ENCODE data around the gene HSPG2. TPM values are rescaled to one million over a fixed set of nuclear protein-coding genes. Genes with fewer than 3 reads are reported as not detected.

The HSPG2 gene
- total RNA-seq, 1 experiment from 2014 or later: 58.9 TPM

DNA sequence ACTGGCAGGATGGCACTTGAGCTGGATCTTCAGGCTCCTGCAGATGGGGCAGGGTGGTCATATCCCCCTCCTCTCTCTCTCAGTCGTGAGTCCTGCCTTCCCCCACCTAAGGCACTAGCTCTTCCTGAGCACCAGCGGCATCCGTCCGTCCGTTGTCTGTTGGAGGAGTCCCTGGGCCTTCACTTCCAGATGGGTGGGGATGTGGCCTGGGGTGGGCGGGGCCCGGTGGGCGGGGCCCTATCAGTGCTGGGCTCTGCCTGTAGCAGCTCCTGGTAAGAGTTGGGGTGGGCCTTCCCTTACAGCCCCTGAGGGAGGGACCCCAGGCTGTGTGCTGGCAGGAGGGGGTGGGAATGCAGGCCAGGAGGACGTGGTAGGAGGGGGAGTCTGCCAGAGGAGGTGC is 114.8 kb downstream of the HSPG2 start:
- intact Hi-C loops (cut with micrococcal nuclease): no loop called here
- CTCF ChIA-PET: interaction anchor here (0.6 kb wide), 1 partner anchor 52 kb away, joined by 4 read pairs; no protein-coding TSS in a partner anchor
- Mint-ChIP-seq H3K9me3 (ENCODE audit: unreplicated experiment) (no peaks in the 10 kb centered on the region), H3K27ac (ENCODE audit: low read depth, unreplicated experiment) (no peak overlapping the region), H3K27me3 (ENCODE audit: insufficient read depth, unreplicated experiment) (no peaks in the 10 kb centered on the region), H3K4me3 (ENCODE audit: unreplicated experiment) (no peak overlapping the region), H3K4me1 (ENCODE audit: insufficient read depth, unreplicated experiment) (no peaks in the 10 kb centered on the region), H3K36me3 (ENCODE audit: insufficient read depth, unreplicated experiment) (peaks cover 17% of the 10 kb centered on the region)
- POLR2A ChIA-PET: no interaction called here
- no peak for TF ChIP-seq CTCF (IDR thresholded peaks at IDR 0.05; ENCODE audit: unreplicated experiment)
- no peak for DNase-seq (ENCODE audit: unreplicated experiment)
- BruUV-seq (replicated peaks): no TSS peak

- Mint-ChIP-seq H3K36me3 (ENCODE audit: insufficient read depth, unreplicated experiment) (peaks cover 9% of the 10 kb centered on the region), H3K27me3 (ENCODE audit: insufficient read depth, unreplicated experiment) (no peaks in the 10 kb centered on the region), H3K9me3 (ENCODE audit: unreplicated experiment) (no peaks in the 10 kb centered on the region), H3K27ac (ENCODE audit: low read depth, unreplicated experiment) (no peak overlapping the region), H3K4me3 (ENCODE audit: unreplicated experiment) (no peak overlapping the region), H3K4me1 (ENCODE audit: insufficient read depth, unreplicated experiment) (peaks cover 8% of the 10 kb centered on the region)
- DNase-seq (ENCODE audit: unreplicated experiment): no peak
- CTCF ChIA-PET: no interaction called here
- no peak for TF ChIP-seq CTCF (IDR thresholded peaks at IDR 0.05; ENCODE audit: unreplicated experiment)
- intact Hi-C loops (cut with micrococcal nuclease): no loop called here
- POLR2A ChIA-PET: no interaction called here
- BruUV-seq (replicated peaks): no TSS peak
Measured at GRCh38 chr1:21821385-21822019, 115.6 kb downstream of the HSPG2 start.

- ChIA-PET POLR2A (no interaction called here), CTCF (no interaction called here)
- TF ChIP-seq CTCF (IDR thresholded peaks at IDR 0.05; ENCODE audit: unreplicated experiment): no peak
- DNase-seq (ENCODE audit: unreplicated experiment): no peak
- Mint-ChIP-seq H3K27ac (ENCODE audit: low read depth, unreplicated experiment) (no peak overlapping the region), H3K4me1 (ENCODE audit: insufficient read depth, unreplicated experiment) (peaks cover 8% of the 10 kb centered on the region), H3K27me3 (ENCODE audit: insufficient read depth, unreplicated experiment) (no peaks in the 10 kb centered on the region), H3K9me3 (ENCODE audit: unreplicated experiment) (no peaks in the 10 kb centered on the region), H3K4me3 (ENCODE audit: unreplicated experiment) (no peak overlapping the region), H3K36me3 (ENCODE audit: insufficient read depth, unreplicated experiment) (peaks cover 9% of the 10 kb centered on the region)
- intact Hi-C loops (cut with micrococcal nuclease): no loop called here
- no TSS peak for BruUV-seq (replicated peaks)
Measured at GRCh38 chr1:21820597-21821232, 116.4 kb downstream of the HSPG2 start.

GRCh38 chr1:21818656-21819055 is 118.5 kb downstream of the HSPG2 start:
- ChIA-PET POLR2A (no interaction called here), CTCF (interaction anchor here (0.7 kb wide), 1 partner anchor 9 kb away, joined by 3 read pairs; no protein-coding TSS in a partner anchor)
- no peak overlapping the region for H3K4me3 Mint-ChIP-seq (ENCODE audit: unreplicated experiment)
- no TSS peak for BruUV-seq (replicated peaks)
- peaks cover 8% of the 10 kb centered on the region for H3K4me1 Mint-ChIP-seq (ENCODE audit: insufficient read depth, unreplicated experiment)
- intact Hi-C loops (cut with micrococcal nuclease): no loop called here
- no peak overlapping the region for H3K27ac Mint-ChIP-seq (ENCODE audit: low read depth, unreplicated experiment)
- H3K27me3 Mint-ChIP-seq (ENCODE audit: insufficient read depth, unreplicated experiment): no peaks in the 10 kb centered on the region
- no peak for TF ChIP-seq CTCF (IDR thresholded peaks at IDR 0.05; ENCODE audit: unreplicated experiment)
- DNase-seq (ENCODE audit: unreplicated experiment): peak; percentile 56
- peaks cover 5% of the 10 kb centered on the region for H3K36me3 Mint-ChIP-seq (ENCODE audit: insufficient read depth, unreplicated experiment)
- H3K9me3 Mint-ChIP-seq (ENCODE audit: unreplicated experiment): no peaks in the 10 kb centered on the region

Data from MCF 10A (cell line).